OCI-LY3 (cell line): Measurements from ENCODE around the gene LRRC72.

Source experiments
- H2AFZ ChIP-seq: fragments of 200-600, 300-600 bp; shearing (Covaris generic); 2 replicates; pipeline ENCODE4 v1.6.0; 2014; ENCODE audit warnings: antibody characterized with exemption, low read depth, low read length
- H3K27ac ChIP-seq: fragments of 200-600, 300-600 bp; sonication (generic); 2 replicates; pipeline ENCODE4 v1.5.1; 2014; ENCODE audit warnings: mild to moderate bottlenecking, low read length, moderate library complexity, mixed read lengths
- H3K27me3 ChIP-seq: fragments of 200-600, 300-600 bp; sonication (generic); 2 replicates; pipeline ENCODE4 v1.6.1; 2014; ENCODE audit warnings: low read depth, low read length, mixed read lengths
- H3K36me3 ChIP-seq: fragments of 200-600, 300-600 bp; sonication (generic); replicated peaks from 2 replicates; pipeline ENCODE3; 2014; ENCODE audit warnings: low read depth, low read length, mixed read lengths
- H3K4me1 ChIP-seq: fragments of 300-600, 200-600 bp; sonication (generic); 2 replicates; pipeline ENCODE4 v1.6.1; 2014; ENCODE audit warnings: low read length, mixed read lengths
- H3K4me2 ChIP-seq: fragments of 200-600, 300-600 bp; sonication (generic); 2 replicates; pipeline ENCODE4 v1.6.1; 2014; ENCODE audit warnings: low read length, mixed read lengths
- H3K4me3 ChIP-seq: fragments of 300-600, 200-600 bp; sonication (generic); 2 replicates; pipeline ENCODE4 v1.5.1; 2014; ENCODE audit warnings: antibody characterized with exemption, mild to moderate bottlenecking, low read length, moderate library complexity
- H3K79me2 ChIP-seq: fragments of 300-600, 200-600 bp; shearing (Covaris generic); 2 replicates; pipeline ENCODE4 v1.6.1; 2014; ENCODE audit warnings: mild to moderate bottlenecking, low read length, mixed read lengths
- H3K9ac ChIP-seq: fragments of 300-600, 200-600 bp; shearing (Covaris generic); 2 replicates; pipeline ENCODE4 v1.6.0; 2014; ENCODE audit warnings: mild to moderate bottlenecking, low read length, moderate library complexity
- H3K9me3 ChIP-seq: fragments of 200-600, 300-600 bp; shearing (Covaris generic); 2 replicates; pipeline ENCODE4 v1.6.1; 2014; ENCODE audit warnings: low read length, mixed read lengths; ENCODE audit not compliant: insufficient read depth
- H4K20me1 ChIP-seq: fragments of 200-600, 300-600 bp; sonication (generic); 2 replicates; pipeline ENCODE4 v1.6.1; 2016; ENCODE audit warnings: low read length, mixed read lengths; ENCODE audit not compliant: insufficient read depth
- EZH2phosphoT487 ChIP-seq: fragments of 200-600 bp; shearing (Covaris generic); IDR thresholded peaks from 2 replicates; pipeline ENCODE4 v1.6.1; 2018; ENCODE audit warnings: antibody characterized with exemption, mixed run types, low read depth
- TF ChIP-seq, protein P1 (sequence below): fragments of 200-600, 300-600 bp; sonication (generic); IDR thresholded peaks from 2 replicates; pipeline ENCODE4 v1.5.1; 2014; ENCODE audit warnings: antibody characterized with exemption, low read length, low read depth

The LRRC72 gene

DNA sequence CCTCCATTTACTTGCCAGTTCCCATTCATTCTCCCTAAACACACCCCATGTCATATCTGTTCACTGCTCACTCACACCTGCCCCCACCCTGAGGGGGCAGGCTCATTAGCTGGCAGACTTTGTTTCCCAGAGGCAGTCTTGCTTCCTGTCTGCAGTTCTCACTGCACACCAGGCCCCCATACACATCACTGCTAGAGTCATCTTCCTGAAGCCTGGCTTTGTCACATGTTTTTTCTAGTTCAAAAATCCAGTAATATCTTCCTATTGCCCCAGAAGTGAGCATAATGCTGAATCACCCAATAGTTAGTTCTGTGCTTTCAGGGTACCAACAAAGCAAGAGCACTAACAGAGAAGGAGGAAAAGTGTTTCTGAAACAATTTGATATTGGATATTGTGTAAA lies 1.9 kb downstream of the LRRC72 start:
- no peaks in the 10 kb centered on the region for H4K20me1 ChIP-seq
- no peak overlapping the region for H3K4me2 ChIP-seq
- no peaks in the 10 kb centered on the region for H3K9me3 ChIP-seq
- H2AFZ ChIP-seq: no peak overlapping the region
- H3K9ac ChIP-seq: no peak overlapping the region
- H3K79me2 ChIP-seq: no peaks in the 10 kb centered on the region
- no peaks in the 10 kb centered on the region for H3K36me3 ChIP-seq
- no peaks in the 10 kb centered on the region for H3K27me3 ChIP-seq
- no peaks in the 10 kb centered on the region for H3K4me1 ChIP-seq
- no peak overlapping the region for H3K4me3 ChIP-seq
- TF ChIP-seq, protein P1, sequence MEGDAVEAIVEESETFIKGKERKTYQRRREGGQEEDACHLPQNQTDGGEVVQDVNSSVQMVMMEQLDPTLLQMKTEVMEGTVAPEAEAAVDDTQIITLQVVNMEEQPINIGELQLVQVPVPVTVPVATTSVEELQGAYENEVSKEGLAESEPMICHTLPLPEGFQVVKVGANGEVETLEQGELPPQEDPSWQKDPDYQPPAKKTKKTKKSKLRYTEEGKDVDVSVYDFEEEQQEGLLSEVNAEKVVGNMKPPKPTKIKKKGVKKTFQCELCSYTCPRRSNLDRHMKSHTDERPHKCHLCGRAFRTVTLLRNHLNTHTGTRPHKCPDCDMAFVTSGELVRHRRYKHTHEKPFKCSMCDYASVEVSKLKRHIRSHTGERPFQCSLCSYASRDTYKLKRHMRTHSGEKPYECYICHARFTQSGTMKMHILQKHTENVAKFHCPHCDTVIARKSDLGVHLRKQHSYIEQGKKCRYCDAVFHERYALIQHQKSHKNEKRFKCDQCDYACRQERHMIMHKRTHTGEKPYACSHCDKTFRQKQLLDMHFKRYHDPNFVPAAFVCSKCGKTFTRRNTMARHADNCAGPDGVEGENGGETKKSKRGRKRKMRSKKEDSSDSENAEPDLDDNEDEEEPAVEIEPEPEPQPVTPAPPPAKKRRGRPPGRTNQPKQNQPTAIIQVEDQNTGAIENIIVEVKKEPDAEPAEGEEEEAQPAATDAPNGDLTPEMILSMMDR: no peak
- TF ChIP-seq EZH2phosphoT487: no peak
- no peak overlapping the region for H3K27ac ChIP-seq

- H3K4me1 ChIP-seq: no peaks in the 10 kb centered on the region
- H3K4me2 ChIP-seq: no peak overlapping the region
- H3K4me3 ChIP-seq: no peak overlapping the region
- H3K27me3 ChIP-seq: no peaks in the 10 kb centered on the region
- no peaks in the 10 kb centered on the region for H3K79me2 ChIP-seq
- no peak overlapping the region for H3K9ac ChIP-seq
- H2AFZ ChIP-seq: no peak overlapping the region
- TF ChIP-seq EZH2phosphoT487: no peak
- TF ChIP-seq, protein P1: no peak
- H4K20me1 ChIP-seq: no peaks in the 10 kb centered on the region
- H3K9me3 ChIP-seq: no peaks in the 10 kb centered on the region
- H3K27ac ChIP-seq: no peak overlapping the region
- no peaks in the 10 kb centered on the region for H3K36me3 ChIP-seq
Observed at GRCh38 chr7:16529697-16530096, 3.1 kb downstream of the LRRC72 start.

DNA sequence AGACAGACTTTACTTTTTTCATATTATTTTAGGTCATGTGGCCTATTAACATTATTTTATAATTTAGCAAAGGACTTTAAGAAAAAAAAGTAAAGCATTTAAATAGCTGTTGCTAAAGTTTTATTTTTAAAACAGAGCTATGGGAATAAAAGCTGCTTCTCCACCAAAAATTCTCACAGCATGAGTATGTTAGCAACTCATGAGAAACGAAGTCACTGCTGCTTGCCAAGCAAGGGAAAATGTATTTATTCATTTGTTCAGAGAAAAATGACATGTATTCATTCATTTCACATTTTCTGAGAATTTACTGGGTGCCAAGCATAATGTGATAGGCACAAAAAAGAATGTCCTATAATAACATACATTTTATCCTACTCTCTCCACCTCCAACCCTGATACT lies 5.1 kb downstream of the LRRC72 start:
- TF ChIP-seq, protein P1: no peak
- no peak for TF ChIP-seq EZH2phosphoT487
- no peaks in the 10 kb centered on the region for H3K4me1 ChIP-seq
- H3K27me3 ChIP-seq: no peaks in the 10 kb centered on the region
- no peaks in the 10 kb centered on the region for H3K79me2 ChIP-seq
- no peak overlapping the region for H2AFZ ChIP-seq
- H3K36me3 ChIP-seq: no peaks in the 10 kb centered on the region
- no peak overlapping the region for H3K4me3 ChIP-seq
- no peak overlapping the region for H3K4me2 ChIP-seq
- H4K20me1 ChIP-seq: no peaks in the 10 kb centered on the region
- no peak overlapping the region for H3K9ac ChIP-seq
- H3K27ac ChIP-seq: no peak overlapping the region
- no peaks in the 10 kb centered on the region for H3K9me3 ChIP-seq

DNA sequence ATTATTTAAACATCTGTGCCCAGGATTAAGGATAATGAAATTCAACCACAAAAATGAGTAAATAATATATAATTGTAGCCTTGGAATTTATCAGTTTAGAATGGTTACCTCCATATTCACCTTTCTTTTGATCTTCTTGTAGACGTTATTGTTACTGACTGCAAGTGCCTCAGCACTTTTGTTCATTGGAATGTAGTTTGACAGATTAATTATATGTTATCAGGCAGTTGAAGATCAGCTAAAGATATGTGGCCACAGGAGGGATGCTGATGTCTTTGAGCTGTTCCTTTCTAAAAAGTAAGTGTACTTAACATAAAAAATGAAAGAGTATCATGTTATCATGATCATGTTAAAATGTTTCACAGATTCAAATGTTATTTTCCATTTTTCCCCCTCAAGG lies 5.6 kb downstream of the LRRC72 start:
- Histone ChIP-seq H3K4me1 (no peaks in the 10 kb centered on the region), H3K9me3 (no peaks in the 10 kb centered on the region)
- TF ChIP-seq, protein P1: no peak
- no peak for TF ChIP-seq EZH2phosphoT487

More for the DNA sequence above, 5.6 kb downstream of the LRRC72 start:
- H2AFZ ChIP-seq: no peak overlapping the region
- no peak overlapping the region for H3K4me3 ChIP-seq
- no peak overlapping the region for H3K27ac ChIP-seq
- no peak overlapping the region for H3K4me2 ChIP-seq
- H3K27me3 ChIP-seq: no peaks in the 10 kb centered on the region
- H4K20me1 ChIP-seq: no peaks in the 10 kb centered on the region
- H3K36me3 ChIP-seq: no peaks in the 10 kb centered on the region
- no peak overlapping the region for H3K9ac ChIP-seq
- no peaks in the 10 kb centered on the region for H3K79me2 ChIP-seq
